Activated naive CD4-positive, alpha-beta T cell treated with anti-CD3 and anti-CD28 coated beads, Interleukin-2, amount 10 ng/mL, durations not matched to agents 5 hours and 36 hours (primary cell): ENCODE results near the gene MBNL3. TPM values are rescaled to one million over a fixed set of nuclear protein-coding genes. Genes with fewer than 3 reads are reported as not detected.

Source experiments
- total RNA-seq, 2 experiments: library from RNA; stranded (reverse); gene quantifications; one replicate each; pipeline ENCODE4 v1.2.3, GENCODE V29; 2021

The MBNL3 gene
- total RNA-seq = 10 to 100 TPM; 28.1 to 28.6 TPM

DNA sequence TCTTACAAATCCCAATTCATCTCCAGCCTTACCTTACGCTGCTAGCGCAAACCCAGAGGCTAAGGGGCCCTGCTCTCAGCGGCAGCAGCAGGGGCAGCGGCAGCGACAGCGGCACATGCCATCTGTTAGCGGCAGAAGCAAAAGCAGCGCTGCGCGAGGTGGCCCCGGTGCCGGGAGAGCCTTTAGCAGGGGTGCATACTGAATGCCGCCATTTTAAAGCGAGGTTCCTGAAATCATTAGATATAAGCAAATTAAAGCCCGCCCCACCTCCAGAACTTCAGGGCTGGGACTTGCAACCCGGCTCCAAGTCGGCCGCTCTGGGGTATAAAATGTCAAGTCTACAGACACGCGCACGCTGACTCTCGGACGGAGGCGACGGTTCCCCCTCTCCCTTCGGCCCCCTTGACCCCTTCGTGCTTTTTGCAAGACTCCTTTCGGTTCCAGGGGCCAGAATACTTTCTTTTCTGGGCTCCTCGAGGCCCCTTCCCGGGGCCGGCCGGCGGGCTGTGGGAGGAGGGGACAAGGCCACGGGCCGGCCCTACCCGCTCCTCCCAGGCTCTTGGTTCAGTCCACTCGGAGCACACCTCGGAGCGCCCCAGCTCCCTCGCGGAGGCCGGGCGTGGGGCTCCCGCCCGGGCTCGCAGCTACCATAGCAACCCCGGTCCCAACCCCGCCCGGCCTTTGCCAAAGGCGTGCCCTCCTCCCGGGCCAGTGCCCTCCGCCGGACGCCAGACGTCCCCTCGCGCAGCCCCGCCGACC is at the start of gene MBNL3:
Gene MBNL3, minus strand, starts transcription at position 220 of the 759 bp plus-strand sequence. CDS start 49,427 bp downstream, outside the sequence.

